ENCODE results near the gene CHIC2.

Gene CHIC2

GRCh38 chr4:54066718-54067129 lies 2.3 kb upstream of the CHIC2 start:
- no peak for TF ChIP-seq CTCF (IDR thresholded peaks at IDR 0.05; ENCODE audit: borderline replicate concordance, control extremely low read depth, extremely low read depth, insufficient read depth, missing control alignments)
- no peak for DNase-seq (ENCODE audit: low spot score)
- in situ Hi-C loops (cut with MboI; ENCODE audit: low sequenced_read_pairs, unreplicated experiment), result no loop called here

GRCh38 chr4:54066088-54066415 lies 1.6 kb upstream of the CHIC2 start:
- TF ChIP-seq CTCF (IDR thresholded peaks at IDR 0.05; ENCODE audit: borderline replicate concordance, control extremely low read depth, extremely low read depth, insufficient read depth, missing control alignments), result no peak
- in situ Hi-C loops (cut with MboI; ENCODE audit: low sequenced_read_pairs, unreplicated experiment), result no loop called here
- no peak for DNase-seq (ENCODE audit: low spot score)

GRCh38 chr4:54065282-54066087 lies 1.1 kb upstream of the CHIC2 start:
- no peak for TF ChIP-seq CTCF (IDR thresholded peaks at IDR 0.05; ENCODE audit: borderline replicate concordance, control extremely low read depth, extremely low read depth, insufficient read depth, missing control alignments)
- in situ Hi-C loops (cut with MboI; ENCODE audit: low sequenced_read_pairs, unreplicated experiment), result no loop called here
- DNase-seq (ENCODE audit: low spot score), result no peak

GRCh38 chr4:54063737-54064316 lies 578 bp downstream of the CHIC2 start:
- TF ChIP-seq CTCF (IDR thresholded peaks at IDR 0.05; ENCODE audit: borderline replicate concordance, control extremely low read depth, extremely low read depth, insufficient read depth, missing control alignments), result no peak
- in situ Hi-C loops (cut with MboI; ENCODE audit: low sequenced_read_pairs, unreplicated experiment), result no loop called here
- peak; percentile 32 for DNase-seq (ENCODE audit: low spot score)

- peak; percentile 17 for DNase-seq (ENCODE audit: low spot score)
- no peak for TF ChIP-seq CTCF (IDR thresholded peaks at IDR 0.05; ENCODE audit: borderline replicate concordance, control extremely low read depth, extremely low read depth, insufficient read depth, missing control alignments)
- in situ Hi-C loops (cut with MboI; ENCODE audit: low sequenced_read_pairs, unreplicated experiment), result no loop called here
Measured at GRCh38 chr4:54063229-54063628, 1.2 kb downstream of the CHIC2 start.

GRCh38 chr4:54062392-54062791 lies 2.0 kb downstream of the CHIC2 start:
- TF ChIP-seq CTCF (IDR thresholded peaks at IDR 0.05; ENCODE audit: borderline replicate concordance, control extremely low read depth, extremely low read depth, insufficient read depth, missing control alignments), result no peak
- in situ Hi-C loops (cut with MboI; ENCODE audit: low sequenced_read_pairs, unreplicated experiment), result no loop called here
- DNase-seq (ENCODE audit: low spot score), result no peak

Data from GM13976 (cell line).